Measurements from ENCODE around the gene REM1. TPM values are rescaled to one million over a fixed set of nuclear protein-coding genes. Genes with fewer than 3 reads are reported as not detected.

The REM1 gene
- total RNA-seq = not detected in 2 replicates

GRCh38 chr20:31474758-31475427, at the start of gene REM1, which contains the start of gene DEFB124:
REM1 (plus strand) TSS chr20:31475288; CDS start chr20:31476446, 1,158 bp downstream.
DEFB124 (minus strand) TSS chr20:31475127; CDS start chr20:31473013, 2,114 bp downstream.

GRCh38 chr20:31440012-31440659, 35.0 kb upstream of the REM1 start, which contains the start of gene DEFB123:
DEFB123 (plus strand) TSS chr20:31440632; CDS start chr20:31440699, 67 bp downstream.

GRCh38 chr20:31514154-31515071, 39.3 kb downstream of the REM1 start, which contains the start of gene HM13:
HM13 (plus strand) TSS chr20:31514442; CDS start chr20:31514552, 110 bp downstream.

Other genes with a start within 250 kb of the REM1 start
- not detected in 2 replicates for gene DEFB115, start 217.6 kb upstream of the REM1 start, total RNA-seq
- gene DEFB116, start 166.7 kb upstream of the REM1 start, total RNA-seq = not detected in 2 replicates
- not detected in 2 replicates for gene DEFB118, start 106.7 kb upstream of the REM1 start, total RNA-seq
- gene DEFB119, start 84.7 kb upstream of the REM1 start, total RNA-seq = not detected in 2 replicates
- not detected in 2 replicates for gene DEFB121, start 69.1 kb upstream of the REM1 start, total RNA-seq
- gene DEFB123, start 34.7 kb upstream of the REM1 start, total RNA-seq = not detected in 2 replicates
- not detected in 2 replicates for gene DEFB124, start 161 bp upstream of the REM1 start, total RNA-seq
- gene HM13, start 39.2 kb downstream of the REM1 start, total RNA-seq = 70.8 and 89.3 TPM in 2 replicates
- 370 and 375 TPM in 2 replicates for gene ID1, start 130.0 kb downstream of the REM1 start, total RNA-seq
- gene COX4I2, start 162.6 kb downstream of the REM1 start, total RNA-seq = not detected in 2 replicates
- gene BCL2L1, start 247.6 kb downstream of the REM1 start, total RNA-seq = 122 and 130 TPM in 2 replicates